ENCODE data around the gene PDE9A. TPM values are rescaled to one million over a fixed set of nuclear protein-coding genes. Genes with fewer than 3 reads are reported as not detected.

PDE9A gene
- total and polyA plus RNA-seq, 2 experiments from 2014 or later: 14.3 to 19.6 TPM

DNA sequence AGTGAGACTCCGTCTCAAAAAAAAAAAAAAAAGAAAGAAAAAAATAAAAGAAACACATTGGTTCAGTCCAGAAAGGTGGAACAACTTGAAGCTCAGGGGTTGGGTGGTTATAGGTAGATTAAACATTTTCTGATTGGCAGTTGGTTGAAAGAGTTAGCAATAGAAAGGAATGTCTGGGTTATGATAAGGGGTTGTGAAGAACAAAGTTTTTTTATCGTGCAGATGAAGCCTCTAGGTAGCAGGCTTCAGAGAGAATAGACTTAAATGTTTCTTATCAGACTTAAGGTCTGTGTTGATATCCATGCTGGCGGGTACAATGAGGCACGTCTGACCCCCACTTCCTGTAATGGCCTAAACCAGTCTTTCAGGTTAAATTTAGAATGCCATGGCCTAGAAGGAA, 45.0 kb upstream of the PDE9A start:
- no peak overlapping the region for H2AFZ ChIP-seq
- no peaks in the 10 kb centered on the region for H3K9me2 ChIP-seq (replicated peaks; ENCODE audit: insufficient read depth)
- H3K27ac ChIP-seq: no peak overlapping the region
- H3K27me3 ChIP-seq: no peaks in the 10 kb centered on the region
- no peaks in the 10 kb centered on the region for H3K9me3 ChIP-seq (ENCODE audit: low read depth)
- H3K4me3 ChIP-seq: no peak overlapping the region
- no peaks in the 10 kb centered on the region for H4K20me1 ChIP-seq (ENCODE audit: insufficient read depth, poor library complexity, severe bottlenecking)
- no peaks in the 10 kb centered on the region for H3K36me3 ChIP-seq (replicated peaks; ENCODE audit: insufficient read depth, low read depth)
- WGBS (ENCODE audit: low lambda C conversion rate, missing lambda C conversion rate): 69% methylated on average over 4 of the region's 4 CpGs
- H3K4me1 ChIP-seq (ENCODE audit: insufficient read depth): no peaks in the 10 kb centered on the region
- TF ChIP-seq, protein P1, sequence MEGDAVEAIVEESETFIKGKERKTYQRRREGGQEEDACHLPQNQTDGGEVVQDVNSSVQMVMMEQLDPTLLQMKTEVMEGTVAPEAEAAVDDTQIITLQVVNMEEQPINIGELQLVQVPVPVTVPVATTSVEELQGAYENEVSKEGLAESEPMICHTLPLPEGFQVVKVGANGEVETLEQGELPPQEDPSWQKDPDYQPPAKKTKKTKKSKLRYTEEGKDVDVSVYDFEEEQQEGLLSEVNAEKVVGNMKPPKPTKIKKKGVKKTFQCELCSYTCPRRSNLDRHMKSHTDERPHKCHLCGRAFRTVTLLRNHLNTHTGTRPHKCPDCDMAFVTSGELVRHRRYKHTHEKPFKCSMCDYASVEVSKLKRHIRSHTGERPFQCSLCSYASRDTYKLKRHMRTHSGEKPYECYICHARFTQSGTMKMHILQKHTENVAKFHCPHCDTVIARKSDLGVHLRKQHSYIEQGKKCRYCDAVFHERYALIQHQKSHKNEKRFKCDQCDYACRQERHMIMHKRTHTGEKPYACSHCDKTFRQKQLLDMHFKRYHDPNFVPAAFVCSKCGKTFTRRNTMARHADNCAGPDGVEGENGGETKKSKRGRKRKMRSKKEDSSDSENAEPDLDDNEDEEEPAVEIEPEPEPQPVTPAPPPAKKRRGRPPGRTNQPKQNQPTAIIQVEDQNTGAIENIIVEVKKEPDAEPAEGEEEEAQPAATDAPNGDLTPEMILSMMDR (IDR thresholded peaks at IDR 0.05; ENCODE audit: poor library complexity): no peak
- no peak for TF ChIP-seq EZH2 (IDR thresholded peaks at IDR 0.05; ENCODE audit: borderline replicate concordance)
- TF ChIP-seq EZH2phosphoT487 (IDR thresholded peaks at IDR 0.05; ENCODE audit: low read depth, severe bottlenecking, unreplicated experiment): no peak
- DNase-seq (ENCODE audit: low spot score): no peak
- no peak overlapping the region for H3K4me2 ChIP-seq
- no peaks in the 10 kb centered on the region for H3K79me2 ChIP-seq

DNA sequence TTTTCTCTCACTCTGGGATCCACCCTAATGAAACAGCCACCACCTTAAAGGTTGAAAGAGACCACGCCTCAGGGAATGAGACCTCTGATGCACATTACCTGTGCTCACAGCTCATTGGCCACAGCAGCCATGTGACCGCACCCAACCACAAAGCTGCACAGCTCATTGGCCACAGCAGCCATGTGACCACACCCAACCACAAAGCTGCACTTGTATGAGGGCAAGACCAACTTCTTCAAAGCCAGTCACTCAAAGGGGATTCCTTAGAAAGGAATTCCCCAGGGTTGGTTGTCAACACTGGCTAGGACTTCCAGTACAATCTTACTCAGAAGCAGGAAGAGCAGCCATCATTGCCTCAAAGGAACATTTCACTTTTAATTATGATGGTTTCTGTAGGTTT, 43.6 kb upstream of the PDE9A start:
- Histone ChIP-seq H3K4me3 (no peak overlapping the region), H3K27ac (no peak overlapping the region), H3K4me1 (ENCODE audit: insufficient read depth) (no peaks in the 10 kb centered on the region), H3K27me3 (no peaks in the 10 kb centered on the region), H3K4me2 (no peak overlapping the region), H3K9me2 (replicated peaks; ENCODE audit: insufficient read depth) (no peaks in the 10 kb centered on the region), H3K79me2 (no peaks in the 10 kb centered on the region), H3K36me3 (replicated peaks; ENCODE audit: insufficient read depth, low read depth) (no peaks in the 10 kb centered on the region), H2AFZ (no peak overlapping the region), H4K20me1 (ENCODE audit: insufficient read depth, poor library complexity, severe bottlenecking) (no peaks in the 10 kb centered on the region), H3K9me3 (ENCODE audit: low read depth) (no peaks in the 10 kb centered on the region)
- 100% methylated on average over 2 of the region's 2 CpGs for WGBS (ENCODE audit: low lambda C conversion rate, missing lambda C conversion rate)
- no peak for DNase-seq (ENCODE audit: low spot score)
- TF ChIP-seq EZH2phosphoT487 (IDR thresholded peaks at IDR 0.05; ENCODE audit: low read depth, severe bottlenecking, unreplicated experiment): no peak
- no peak for TF ChIP-seq EZH2 (IDR thresholded peaks at IDR 0.05; ENCODE audit: borderline replicate concordance)
- TF ChIP-seq, protein P1 (IDR thresholded peaks at IDR 0.05; ENCODE audit: poor library complexity): no peak

DNA sequence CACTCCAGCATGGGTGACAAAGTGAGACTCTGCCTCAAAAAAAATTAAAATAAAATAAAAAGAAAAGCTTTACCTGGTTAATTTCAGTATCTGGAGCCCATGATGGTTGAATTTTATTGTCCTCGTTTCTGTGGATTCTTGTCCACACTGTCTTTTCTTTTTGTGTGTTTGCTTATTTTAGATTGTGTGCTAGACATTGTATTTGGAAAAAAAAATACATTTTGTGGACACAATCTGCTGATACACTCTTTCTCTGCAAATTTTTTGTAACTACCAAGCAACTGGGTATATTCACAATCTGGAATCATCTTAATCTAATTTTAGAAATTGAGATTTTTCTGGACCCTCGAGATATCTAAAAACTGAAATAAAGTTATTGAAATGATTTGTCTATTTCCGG, 41.6 kb upstream of the PDE9A start:
- DNase-seq (ENCODE audit: low spot score): no peak
- no peaks in the 10 kb centered on the region for H3K9me2 ChIP-seq (replicated peaks; ENCODE audit: insufficient read depth)
- H3K4me1 ChIP-seq (ENCODE audit: insufficient read depth): no peaks in the 10 kb centered on the region
- no peak overlapping the region for H2AFZ ChIP-seq
- no peaks in the 10 kb centered on the region for H3K36me3 ChIP-seq (replicated peaks; ENCODE audit: insufficient read depth, low read depth)
- no peaks in the 10 kb centered on the region for H3K9me3 ChIP-seq (ENCODE audit: low read depth)
- TF ChIP-seq EZH2 (IDR thresholded peaks at IDR 0.05; ENCODE audit: borderline replicate concordance) (no peak), EZH2phosphoT487 (IDR thresholded peaks at IDR 0.05; ENCODE audit: low read depth, severe bottlenecking, unreplicated experiment) (no peak)
- no peaks in the 10 kb centered on the region for H3K79me2 ChIP-seq
- H3K27me3 ChIP-seq: no peaks in the 10 kb centered on the region
- H3K27ac ChIP-seq: no peak overlapping the region
- no peak overlapping the region for H3K4me3 ChIP-seq
- no peak overlapping the region for H3K4me2 ChIP-seq
- WGBS (ENCODE audit: low lambda C conversion rate, missing lambda C conversion rate): 93% methylated on average over 3 of the region's 3 CpGs
- no peaks in the 10 kb centered on the region for H4K20me1 ChIP-seq (ENCODE audit: insufficient read depth, poor library complexity, severe bottlenecking)

DNA sequence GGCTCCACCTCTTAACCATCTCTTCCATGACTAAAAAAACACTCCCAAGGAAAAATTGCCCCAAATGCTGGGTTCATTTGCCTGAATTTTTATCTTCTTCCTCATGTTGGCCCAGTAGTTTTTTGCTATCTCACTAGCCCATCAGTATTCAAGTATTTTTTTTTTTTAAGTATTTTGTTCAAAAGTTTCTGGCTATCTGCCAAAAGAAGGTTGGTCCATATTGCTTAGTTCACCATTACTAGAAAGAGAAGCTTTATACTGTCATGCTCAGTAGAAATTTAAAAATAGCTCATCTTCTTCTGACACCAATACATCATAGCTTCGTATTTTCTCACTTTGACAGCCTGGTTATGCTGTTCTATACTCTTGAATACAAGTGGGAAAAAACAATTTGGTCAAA, 41.0 kb upstream of the PDE9A start:
- H3K27ac ChIP-seq: no peak overlapping the region
- WGBS (ENCODE audit: low lambda C conversion rate, missing lambda C conversion rate): 83% methylated on average over 1 of the region's 1 CpG
- no peaks in the 10 kb centered on the region for H3K4me1 ChIP-seq (ENCODE audit: insufficient read depth)
- H3K27me3 ChIP-seq: no peaks in the 10 kb centered on the region
- H4K20me1 ChIP-seq (ENCODE audit: insufficient read depth, poor library complexity, severe bottlenecking): no peaks in the 10 kb centered on the region
- DNase-seq (ENCODE audit: low spot score): no peak
- no peak overlapping the region for H2AFZ ChIP-seq
- H3K9me3 ChIP-seq (ENCODE audit: low read depth): no peaks in the 10 kb centered on the region
- H3K9me2 ChIP-seq (replicated peaks; ENCODE audit: insufficient read depth): no peaks in the 10 kb centered on the region
- no peak for TF ChIP-seq EZH2phosphoT487 (IDR thresholded peaks at IDR 0.05; ENCODE audit: low read depth, severe bottlenecking, unreplicated experiment)
- TF ChIP-seq, protein P1 (IDR thresholded peaks at IDR 0.05; ENCODE audit: poor library complexity): no peak
- TF ChIP-seq EZH2 (IDR thresholded peaks at IDR 0.05; ENCODE audit: borderline replicate concordance): no peak
- no peak overlapping the region for H3K4me2 ChIP-seq
- H3K36me3 ChIP-seq (replicated peaks; ENCODE audit: insufficient read depth, low read depth): no peaks in the 10 kb centered on the region
- no peak overlapping the region for H3K4me3 ChIP-seq
- H3K79me2 ChIP-seq: no peaks in the 10 kb centered on the region
